ENCODE measurements around the gene SSTR5. TPM values are rescaled to one million over a fixed set of nuclear protein-coding genes. Genes with fewer than 3 reads are reported as not detected.

Gene SSTR5
- total RNA-seq: not detected

GRCh38 chr16:1072526-1073261 lies at the start of gene SSTR5:
Gene SSTR5 (plus strand): TSS chr16:1072747. CDS start chr16:1078869, 6,122 bp downstream.

GRCh38 chr16:1096169-1097082 lies 23.9 kb downstream of the SSTR5 start, which contains the start of gene C1QTNF8:
Gene C1QTNF8 (minus strand): TSS chr16:1096244. CDS start chr16:1094922, 1,322 bp downstream.

Other genes with a start within 250 kb of the SSTR5 start
- 17.2 TPM for gene LMF1, start 101.8 kb upstream of the SSTR5 start, total RNA-seq
- gene SOX8, start 91.0 kb upstream of the SSTR5 start, total RNA-seq: 28.5 TPM
- 0.63 TPM for gene C1QTNF8, start 23.5 kb downstream of the SSTR5 start, total RNA-seq
- gene CACNA1H, start 80.4 kb downstream of the SSTR5 start, total RNA-seq: 32.9 TPM
- not detected for gene TPSG1, start 152.5 kb downstream of the SSTR5 start, total RNA-seq
- not detected for gene TPSB2, start 157.4 kb downstream of the SSTR5 start, total RNA-seq
- gene TPSAB1, start 168.0 kb downstream of the SSTR5 start, total RNA-seq: not detected
- gene TPSD1, start 183.3 kb downstream of the SSTR5 start, total RNA-seq: not detected
- gene UBE2I, start 236.9 kb downstream of the SSTR5 start, total RNA-seq: 87.0 TPM

All from parietal lobe (tissue), 1 donor.